A549 (cell line): ENCODE measurements around the gene HERC3.

Experiments used
- CEBPB ChIP-seq, 2 experiments: fragments of >200 bp in 1 of 2; sonication (Bioruptor Twin) in 1 of 2; formaldehyde crosslinking in 1 of 2; IDR thresholded peaks; 2 replicates each; pipeline ENCODE4 v1.6.1; 2012 to 2016
- CHD2 ChIP-seq: fragments of 150-350 bp; IDR thresholded peaks from 2 replicates; pipeline ENCODE4 v1.6.1; 2014; ENCODE audit warnings: low read length; ENCODE audit not compliant: partially characterized antibody
- CTCF ChIP-seq: fragments of >200 bp; sonication (Bioruptor Twin); formaldehyde crosslinking; IDR thresholded peaks from 3 replicates; pipeline ENCODE4 v1.5.1; 2016
- EP300 ChIP-seq, 2 experiments: fragments of >200 bp; sonication (Bioruptor Twin); formaldehyde crosslinking; IDR thresholded peaks; 2 replicates in 1 of 2; 3 replicates in 1 of 2; pipeline ENCODE4 v1.6.1; 2016 to 2017
- HDAC2 ChIP-seq: fragments of 200-600 bp; sonication (generic); IDR thresholded peaks from 2 replicates; pipeline ENCODE4 v1.6.1; 2016
- JUN ChIP-seq, 2 experiments: fragments of >200 bp; sonication (Bioruptor Twin); formaldehyde crosslinking; IDR thresholded peaks; 2 replicates in 1 of 2; 3 replicates in 1 of 2; pipeline ENCODE4 v1.6.1; 2016 to 2017
- MAFK ChIP-seq: fragments of 450-650 bp; IDR thresholded peaks from 2 replicates; pipeline ENCODE4 v1.6.1; 2014; ENCODE audit not compliant: partially characterized antibody
- MYC ChIP-seq: IDR thresholded peaks from 2 replicates; pipeline ENCODE4 v1.6.1; 2012; ENCODE audit warnings: mild to moderate bottlenecking, inconsistent platforms, low read length, improper control_type of control experiment, borderline replicate concordance
- POLR2A ChIP-seq: IDR thresholded peaks from 2 replicates; pipeline ENCODE4 v1.6.1; 2012; ENCODE audit warnings: mild to moderate bottlenecking, low read length
- RAD21 ChIP-seq, 2 experiments: fragments of >200 bp in 1 of 2; sonication (Bioruptor Twin) in 1 of 2; formaldehyde crosslinking in 1 of 2; IDR thresholded peaks in 1 of 2; conservative IDR thresholded peaks in 1 of 2; 2 replicates in 1 of 2; 3 replicates in 1 of 2; pipeline ENCODE4 v1.6.1; 2012 to 2018; ENCODE audit warnings: inconsistent platforms in 1 of 2
- RARB ChIP-seq: fragments of 250-450 bp; sonication (Bioruptor Pico); IDR thresholded peaks from 2 replicates; pipeline ENCODE4 v1.8.0; 2021; ENCODE audit warnings: mild to moderate bottlenecking, moderate library complexity

GRCh38 chr4:88713782-88714181 lies 121.5 kb downstream of the HERC3 start:
- TF ChIP-seq CTCF (no peak), JUN (IDR thresholded peaks at IDR 0.05) (no peak), EP300 (IDR thresholded peaks at IDR 0.05) (no peak), CHD2 (no peak), HDAC2 (no peak), RARB (CRISPR knock-in tag) (no peak), POLR2A (no peak), CEBPB (IDR thresholded peaks at IDR 0.05) (no peak), RAD21 (conservative IDR thresholded peaks at IDR 0.05 in 1 of 2, IDR thresholded peaks at IDR 0.05 in 1 of 2) (no peak), MAFK (no peak), MYC (no peak)
